ENCODE data around the gene MCRIP1.
A peak's percentile ranks its signal among the peaks of the same experiment; 100 is the strongest.

The MCRIP1 gene

DNA sequence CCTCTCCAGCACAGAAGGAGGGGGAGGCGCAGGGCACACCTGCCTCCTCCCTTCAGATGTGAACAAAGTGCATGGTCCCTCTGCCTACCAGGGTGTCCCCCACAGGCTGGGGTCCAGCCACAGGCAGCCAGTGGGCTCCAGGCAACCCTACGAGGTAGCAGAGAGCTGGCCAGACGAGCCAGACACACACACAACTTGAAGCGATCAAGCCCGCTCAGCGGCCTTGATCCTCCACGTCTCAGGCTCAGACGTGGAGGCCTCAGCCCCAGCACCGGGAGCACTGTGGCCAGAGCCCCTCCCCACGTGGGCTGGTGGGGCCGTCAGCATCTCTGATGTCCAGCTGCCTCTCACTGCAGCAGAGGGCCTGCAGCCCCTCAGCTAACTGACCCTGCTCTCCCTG lies 8.5 kb downstream of the MCRIP1 start:
- ChIA-PET CTCF (no interaction called here), POLR2A (interaction anchor here (0.9 kb wide), 2 partner anchors 8 to 17 kb away, joined by 4 read pairs; partner anchors contain the start of gene MCRIP1)
- TF ChIP-seq CTBP1 (IDR thresholded peaks at IDR 0.05; ENCODE audit: borderline replicate concordance) (no peak), LEF1 (IDR thresholded peaks at IDR 0.05; ENCODE audit: borderline replicate concordance) (no peak)
- DNase-seq (ENCODE audit: extremely low spot score) = no peak

DNA sequence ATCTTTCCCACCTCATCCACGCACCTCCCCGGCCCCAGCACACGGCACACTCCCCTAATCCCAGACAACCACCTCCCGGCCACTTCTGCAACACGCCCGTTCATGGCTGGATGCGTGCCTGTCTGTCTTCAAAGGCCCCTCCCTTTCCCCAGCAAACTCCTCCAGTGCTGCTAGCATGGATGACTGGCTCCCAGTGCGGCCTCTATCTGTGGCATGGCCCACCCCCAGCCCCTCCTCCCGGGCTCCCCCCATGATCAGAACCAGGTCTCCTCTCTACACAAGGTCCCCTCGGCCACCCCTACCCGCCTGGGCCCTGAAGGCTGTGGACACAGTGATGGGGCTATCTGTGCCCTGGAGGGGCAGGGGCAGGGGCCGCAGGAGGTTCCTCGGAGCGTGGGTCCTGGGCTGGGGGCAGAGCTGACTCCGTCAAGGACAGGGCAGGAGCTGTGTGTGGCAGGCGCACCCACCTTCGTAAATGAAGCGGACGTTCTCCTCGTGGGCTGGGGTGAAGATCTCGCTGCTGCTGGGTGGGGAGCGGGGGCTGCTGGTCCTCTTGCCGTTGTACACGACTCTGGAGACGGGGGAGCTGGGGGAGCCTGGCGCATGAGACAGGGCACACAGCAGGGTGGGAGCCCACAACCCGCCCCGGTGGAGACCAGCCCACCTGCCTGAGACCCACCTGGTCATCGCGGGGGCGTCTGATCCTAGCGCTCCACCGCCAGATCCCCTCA lies 9.1 kb downstream of the MCRIP1 start:
- TF ChIP-seq CTBP1 (IDR thresholded peaks at IDR 0.05; ENCODE audit: borderline replicate concordance) = no peak
- no peak for TF ChIP-seq TARDBP (IDR thresholded peaks at IDR 0.05)
- TF ChIP-seq HDGF (IDR thresholded peaks at IDR 0.05; ENCODE audit: borderline replicate concordance) = no peak
- TF ChIP-seq ARNT (IDR thresholded peaks at IDR 0.05) = no peak
- no peak for TF ChIP-seq FOXM1 (IDR thresholded peaks at IDR 0.05; ENCODE audit: borderline replicate concordance)
- TF ChIP-seq ELF4 (IDR thresholded peaks at IDR 0.05) = no peak
- no peak for TF ChIP-seq NFRKB (IDR thresholded peaks at IDR 0.05)
- no peak for TF ChIP-seq SUZ12 (IDR thresholded peaks at IDR 0.05)
- TF ChIP-seq LEF1 (IDR thresholded peaks at IDR 0.05; ENCODE audit: borderline replicate concordance) = no peak
- no peak for TF ChIP-seq BHLHE40 (IDR thresholded peaks at IDR 0.05; ENCODE audit: borderline replicate concordance)
- no peak for TF ChIP-seq ZNF384 (IDR thresholded peaks at IDR 0.05)
- DNase-seq (ENCODE audit: extremely low spot score) = no peak
- CTCF ChIA-PET = interaction anchor here (0.6 kb wide), 1 partner anchor 271 kb away, joined by 3 read pairs; no protein-coding TSS in a partner anchor
- POLR2A ChIA-PET = interaction anchor here (0.9 kb wide), 1 partner anchor 9 kb away, joined by 4 read pairs; the partner anchor contains the start of gene MCRIP1

DNA sequence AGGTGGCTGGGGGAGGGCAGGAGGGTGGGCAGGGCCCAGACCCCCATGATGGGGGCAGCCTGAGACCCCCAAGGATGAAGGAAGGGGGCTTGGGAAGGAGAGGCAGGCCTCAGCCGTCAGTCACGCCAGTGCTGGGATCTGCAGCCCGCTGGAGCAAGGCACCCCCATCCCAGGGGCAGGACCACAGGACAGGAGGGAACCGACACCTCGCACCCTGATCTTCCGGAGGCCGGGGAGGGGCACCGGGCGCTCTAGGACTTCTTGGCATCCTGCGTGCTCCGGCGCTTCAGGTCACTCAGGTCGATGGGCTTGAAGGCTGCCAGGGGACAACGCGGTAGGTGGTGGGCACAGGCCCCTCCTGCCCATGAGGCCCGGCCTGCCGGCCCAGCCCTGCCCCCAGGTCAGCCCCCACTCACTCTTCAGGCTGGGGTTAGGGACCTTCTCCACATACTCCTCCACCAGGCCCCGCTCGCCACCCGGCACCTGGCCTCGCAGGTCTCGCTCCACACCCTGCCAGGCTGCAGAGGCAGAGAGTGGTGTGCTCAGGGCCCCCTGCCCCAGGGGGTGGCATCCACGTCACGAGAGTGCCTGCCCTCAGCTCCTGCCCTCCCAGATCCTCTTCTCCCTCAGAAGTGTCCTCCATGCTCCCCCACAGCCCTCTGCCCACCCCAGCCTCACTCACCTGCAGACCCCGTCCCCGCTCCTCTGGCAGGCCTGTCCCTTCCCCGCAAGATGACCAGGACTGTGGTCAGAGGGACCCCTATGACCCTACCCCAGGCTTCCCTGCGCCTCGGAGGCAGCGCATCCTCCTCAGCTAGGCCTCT lies 9.9 kb downstream of the MCRIP1 start:
- DNase-seq (ENCODE audit: extremely low spot score) = no peak
- ChIA-PET CTCF (interaction anchor here (0.6 kb wide), 1 partner anchor 270 kb away, joined by 3 read pairs; no protein-coding TSS in a partner anchor), POLR2A (interaction anchor here (0.8 to 1.7 kb wide), 2 partner anchors 10 to 102 kb away, joined by 3 to 16 read pairs; partner anchors contain the start of gene MCRIP1)
- TF ChIP-seq FOXK2 (IDR thresholded peaks at IDR 0.05) = no peak

DNA sequence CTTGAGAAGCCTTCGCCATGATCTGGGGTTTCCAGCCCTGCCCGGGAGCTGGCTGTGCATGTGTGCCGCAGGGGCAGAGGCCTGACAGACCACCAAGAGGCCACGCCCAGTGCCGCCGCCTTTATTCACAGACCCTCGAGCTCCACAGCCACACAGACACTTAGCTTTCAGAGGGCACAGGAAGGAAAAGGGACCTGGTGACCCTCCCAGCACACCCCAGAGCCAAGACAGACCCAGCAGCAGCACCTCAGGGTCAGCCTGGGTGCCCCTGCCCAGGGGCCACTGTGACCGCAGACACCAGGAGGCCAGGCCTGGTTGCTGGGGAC lies 10.8 kb downstream of the MCRIP1 start:
- CTCF ChIA-PET = interaction anchor here (0.6 kb wide), 1 partner anchor 45 kb away, joined by 4 read pairs; no protein-coding TSS in a partner anchor
- POLR2A ChIA-PET = interaction anchor here (0.8 to 1.7 kb wide), 2 partner anchors 11 to 101 kb away, joined by 3 to 16 read pairs; partner anchors contain the start of gene MCRIP1
- DNase-seq (ENCODE audit: extremely low spot score) = no peak
- TF ChIP-seq SP1 (IDR thresholded peaks at IDR 0.05) (no peak), CTBP1 (IDR thresholded peaks at IDR 0.05; ENCODE audit: borderline replicate concordance) (no peak), ELF4 (IDR thresholded peaks at IDR 0.05) (no peak), ARNT (IDR thresholded peaks at IDR 0.05) (no peak), HDGF (IDR thresholded peaks at IDR 0.05; ENCODE audit: borderline replicate concordance) (no peak)
- TF ChIP-seq, protein P1, sequence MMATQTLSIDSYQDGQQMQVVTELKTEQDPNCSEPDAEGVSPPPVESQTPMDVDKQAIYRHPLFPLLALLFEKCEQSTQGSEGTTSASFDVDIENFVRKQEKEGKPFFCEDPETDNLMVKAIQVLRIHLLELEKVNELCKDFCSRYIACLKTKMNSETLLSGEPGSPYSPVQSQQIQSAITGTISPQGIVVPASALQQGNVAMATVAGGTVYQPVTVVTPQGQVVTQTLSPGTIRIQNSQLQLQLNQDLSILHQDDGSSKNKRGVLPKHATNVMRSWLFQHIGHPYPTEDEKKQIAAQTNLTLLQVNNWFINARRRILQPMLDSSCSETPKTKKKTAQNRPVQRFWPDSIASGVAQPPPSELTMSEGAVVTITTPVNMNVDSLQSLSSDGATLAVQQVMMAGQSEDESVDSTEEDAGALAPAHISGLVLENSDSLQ (IDR thresholded peaks at IDR 0.05) = no peak

DNA sequence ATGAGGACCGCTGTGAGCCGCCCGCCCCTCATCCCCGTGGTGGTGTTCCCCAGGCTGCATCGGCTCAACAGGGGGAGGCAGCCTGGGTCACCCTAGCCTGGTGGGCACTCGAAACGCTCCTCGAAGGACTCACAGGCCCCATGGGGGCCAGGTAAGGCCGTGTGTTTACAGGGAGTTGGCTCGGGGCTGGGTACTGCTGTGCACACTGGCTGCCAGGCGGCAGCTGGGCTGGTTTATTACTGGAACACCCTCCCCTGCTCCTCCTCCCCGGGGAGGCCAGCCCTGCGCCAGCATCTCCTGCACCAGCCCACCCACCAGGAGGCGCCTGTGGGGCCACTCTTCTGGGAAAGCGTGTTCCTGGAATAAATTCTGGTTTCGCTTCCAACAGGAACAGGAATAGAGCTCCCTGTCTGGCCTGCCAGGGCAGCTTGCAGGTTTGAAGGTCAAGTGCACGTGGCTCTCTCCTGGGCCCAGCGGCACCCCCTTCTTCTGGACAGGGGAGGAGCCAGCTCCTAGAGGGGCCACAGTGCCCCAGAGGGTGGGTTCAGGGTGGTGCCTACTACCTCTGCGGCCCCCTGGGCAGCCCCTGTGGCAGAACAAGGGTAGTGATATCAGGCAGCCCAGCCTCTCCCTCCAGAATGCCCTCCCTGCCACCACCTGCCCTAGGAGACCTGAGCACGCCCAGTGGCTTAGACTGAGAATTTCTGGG lies 11.3 kb downstream of the MCRIP1 start:
- CTCF ChIA-PET = interaction anchor here (0.6 kb wide), 1 partner anchor 45 kb away, joined by 4 read pairs; no protein-coding TSS in a partner anchor
- DNase-seq (ENCODE audit: extremely low spot score) = peak; percentile 82
- POLR2A ChIA-PET = interaction anchor here (1.7 kb wide), 1 partner anchor 11 kb away, joined by 16 read pairs; the partner anchor contains the start of gene MCRIP1
- no peak for TF ChIP-seq ELF4 (IDR thresholded peaks at IDR 0.05)
- TF ChIP-seq, protein P1 (IDR thresholded peaks at IDR 0.05) = no peak
- TF ChIP-seq NFRKB (IDR thresholded peaks at IDR 0.05) = no peak
- no peak for TF ChIP-seq BHLHE40 (IDR thresholded peaks at IDR 0.05; ENCODE audit: borderline replicate concordance)
- no peak for TF ChIP-seq ZNF384 (IDR thresholded peaks at IDR 0.05)
- no peak for TF ChIP-seq FOXA1 (IDR thresholded peaks at IDR 0.05)
- no peak for TF ChIP-seq L3MBTL2 (conservative IDR thresholded peaks at IDR 0.05)
- no peak for TF ChIP-seq ARNT (IDR thresholded peaks at IDR 0.05)
- no peak for TF ChIP-seq TARDBP (IDR thresholded peaks at IDR 0.05)
- no peak for TF ChIP-seq SP1 (IDR thresholded peaks at IDR 0.05)
- TF ChIP-seq SUZ12 (IDR thresholded peaks at IDR 0.05) = no peak
- no peak for TF ChIP-seq HDGF (IDR thresholded peaks at IDR 0.05; ENCODE audit: borderline replicate concordance)

DNA sequence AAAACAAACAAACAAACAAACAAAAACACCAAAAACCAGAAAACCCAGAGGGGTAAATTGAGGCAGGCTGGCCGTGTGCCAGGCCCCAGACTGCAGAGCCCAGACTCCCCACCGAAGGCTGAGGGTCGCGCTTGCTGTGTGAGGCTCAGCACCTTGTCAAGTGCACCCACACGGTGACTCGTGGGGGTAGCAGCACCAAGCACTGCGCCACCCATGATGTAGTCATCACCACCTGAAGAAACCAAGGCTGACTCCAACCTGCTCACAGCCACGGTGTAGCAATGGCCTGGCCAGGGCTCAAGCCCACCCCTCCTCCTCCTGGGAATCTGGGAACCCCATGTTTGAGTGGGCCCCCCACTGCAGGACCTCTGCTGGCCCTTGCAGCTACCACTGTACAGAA lies 11.9 kb downstream of the MCRIP1 start:
- POLR2A ChIA-PET = interaction anchor here (1.5 to 1.7 kb wide), 2 partner anchors 10 to 12 kb away, joined by 3 to 16 read pairs; partner anchors contain the start of gene MCRIP1
- CTCF ChIA-PET = no interaction called here
- no peak for DNase-seq (ENCODE audit: extremely low spot score)
- TF ChIP-seq, protein P1 (IDR thresholded peaks at IDR 0.05) = no peak
- TF ChIP-seq L3MBTL2 (conservative IDR thresholded peaks at IDR 0.05) = no peak
- TF ChIP-seq BHLHE40 (IDR thresholded peaks at IDR 0.05; ENCODE audit: borderline replicate concordance) = no peak
- no peak for TF ChIP-seq SP1 (IDR thresholded peaks at IDR 0.05)
- no peak for TF ChIP-seq LEF1 (IDR thresholded peaks at IDR 0.05; ENCODE audit: borderline replicate concordance)
- no peak for TF ChIP-seq FOXM1 (IDR thresholded peaks at IDR 0.05; ENCODE audit: borderline replicate concordance)
- TF ChIP-seq FOXK2 (IDR thresholded peaks at IDR 0.05) = no peak
- no peak for TF ChIP-seq TARDBP (IDR thresholded peaks at IDR 0.05)
